Measurements from ENCODE around the gene AUTS2.
"Not testable (repeated sequence)": the region's sequence is repeated elsewhere in the genome, so short reads cannot be mapped to it uniquely, and the experiment has no call there.

Gene AUTS2

DNA sequence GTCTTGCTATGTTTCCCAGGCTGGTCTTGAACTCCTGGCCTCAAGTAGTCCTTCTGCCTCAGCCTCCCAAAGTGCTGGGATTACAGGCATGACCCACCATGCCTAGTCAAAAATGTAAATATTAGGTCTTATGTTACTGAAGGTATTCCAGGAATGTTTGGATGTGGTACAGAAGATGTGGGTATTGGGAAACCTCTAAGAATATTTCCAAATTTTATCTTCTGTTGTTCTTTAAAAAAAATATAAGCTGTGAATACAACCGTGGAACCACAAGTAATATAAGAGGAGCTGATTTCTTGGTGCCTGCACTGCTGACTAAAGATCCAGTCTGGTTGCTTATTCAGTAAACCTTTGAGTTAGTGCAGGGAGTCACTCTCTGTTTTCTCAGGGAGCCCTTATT lies 178.3 kb downstream of the AUTS2 start:
- Histone ChIP-seq H3K9ac (ENCODE audit: low read length) (no peak overlapping the region), H3K9me3 (ENCODE audit: control insufficient read depth, insufficient read depth, low read depth, low read length) (no peaks in the 10 kb centered on the region), H3K27ac (ENCODE audit: low read depth, low read length) (no peak overlapping the region), H3K4me3 (ENCODE audit: low read depth, low read length) (no peak overlapping the region), H3K36me3 (ENCODE audit: control insufficient read depth, insufficient read depth, low read length) (no peaks in the 10 kb centered on the region), H3K4me1 (ENCODE audit: control insufficient read depth, insufficient read depth, low read length) (peaks cover 26% of the 10 kb centered on the region), H3K27me3 (ENCODE audit: control insufficient read depth, insufficient read depth, low read length) (no peaks in the 10 kb centered on the region)

DNA sequence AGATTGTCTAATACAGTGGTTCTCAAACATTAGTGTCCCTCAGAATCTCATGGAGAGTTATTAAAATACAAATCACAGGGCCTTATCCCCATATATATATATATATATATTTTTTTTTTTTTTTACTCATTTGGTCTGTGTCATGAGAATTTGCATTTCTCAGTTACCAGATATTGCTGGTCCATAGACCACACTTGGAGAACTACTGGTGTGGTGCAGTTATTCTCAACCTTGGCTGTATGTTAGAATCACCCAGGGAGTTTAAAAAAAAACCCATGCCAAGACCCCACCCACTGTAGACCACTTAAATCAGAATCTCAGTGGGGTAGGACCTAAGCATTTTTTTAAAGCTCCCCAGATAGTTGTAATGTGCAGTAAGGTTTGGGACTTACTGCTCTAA lies 179.9 kb downstream of the AUTS2 start:
- H3K27ac ChIP-seq (ENCODE audit: low read depth, low read length), result no peak overlapping the region
- H3K4me3 ChIP-seq (ENCODE audit: low read depth, low read length), result no peak overlapping the region
- H3K9me3 ChIP-seq (ENCODE audit: control insufficient read depth, insufficient read depth, low read depth, low read length), result no peaks in the 10 kb centered on the region
- no peaks in the 10 kb centered on the region for H3K27me3 ChIP-seq (ENCODE audit: control insufficient read depth, insufficient read depth, low read length)
- H3K36me3 ChIP-seq (ENCODE audit: control insufficient read depth, insufficient read depth, low read length), result no peaks in the 10 kb centered on the region
- H3K9ac ChIP-seq (ENCODE audit: low read length), result no peak overlapping the region
- peaks cover 25% of the 10 kb centered on the region for H3K4me1 ChIP-seq (ENCODE audit: control insufficient read depth, insufficient read depth, low read length)

- Histone ChIP-seq H3K27ac (ENCODE audit: low read depth, low read length) (no peak overlapping the region), H3K4me1 (ENCODE audit: control insufficient read depth, insufficient read depth, low read length) (peaks cover 20% of the 10 kb centered on the region), H3K27me3 (ENCODE audit: control insufficient read depth, insufficient read depth, low read length) (no peaks in the 10 kb centered on the region), H3K9ac (ENCODE audit: low read length) (no peak overlapping the region), H3K4me3 (ENCODE audit: low read depth, low read length) (no peak overlapping the region), H3K9me3 (ENCODE audit: control insufficient read depth, insufficient read depth, low read depth, low read length) (no peaks in the 10 kb centered on the region; the same call in 1 of the 2 replicates), H3K36me3 (ENCODE audit: control insufficient read depth, insufficient read depth, low read length) (no peaks in the 10 kb centered on the region)
Observed at GRCh38 chr7:69780379-69780778, 182.1 kb downstream of the AUTS2 start.

DNA sequence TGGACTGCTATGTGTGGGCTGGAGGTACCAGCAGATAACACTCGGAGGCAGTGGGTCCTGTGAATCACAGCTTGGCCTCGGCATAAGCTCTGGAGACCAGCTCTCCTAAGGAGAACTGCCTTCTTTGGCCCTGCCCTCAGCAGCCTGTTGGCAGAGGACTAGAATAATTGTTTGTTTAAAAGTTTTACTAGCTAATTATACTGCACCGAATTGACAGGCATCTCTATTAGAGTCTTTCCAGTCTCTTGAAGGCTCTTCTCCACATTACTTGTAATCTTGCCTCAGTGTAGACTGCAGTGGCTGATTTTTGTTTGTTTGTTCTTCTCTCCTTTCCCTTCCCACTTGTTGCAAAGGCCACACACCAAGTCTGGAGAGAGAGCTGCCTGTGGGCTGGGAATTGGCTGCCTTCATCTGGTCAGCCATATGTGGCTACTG lies 183.2 kb downstream of the AUTS2 start:
- Histone ChIP-seq H3K36me3 (ENCODE audit: control insufficient read depth, insufficient read depth, low read length) (no peaks in the 10 kb centered on the region), H3K27me3 (ENCODE audit: control insufficient read depth, insufficient read depth, low read length) (no peaks in the 10 kb centered on the region), H3K4me1 (ENCODE audit: control insufficient read depth, insufficient read depth, low read length) (peaks cover 20% of the 10 kb centered on the region), H3K9ac (ENCODE audit: low read length) (no peak overlapping the region), H3K27ac (ENCODE audit: low read depth, low read length) (no peak overlapping the region), H3K9me3 (ENCODE audit: control insufficient read depth, insufficient read depth, low read depth, low read length) (peaks cover 3% of the 10 kb centered on the region; the same call in 1 of the 2 replicates), H3K4me3 (ENCODE audit: low read depth, low read length) (no peak overlapping the region)

DNA sequence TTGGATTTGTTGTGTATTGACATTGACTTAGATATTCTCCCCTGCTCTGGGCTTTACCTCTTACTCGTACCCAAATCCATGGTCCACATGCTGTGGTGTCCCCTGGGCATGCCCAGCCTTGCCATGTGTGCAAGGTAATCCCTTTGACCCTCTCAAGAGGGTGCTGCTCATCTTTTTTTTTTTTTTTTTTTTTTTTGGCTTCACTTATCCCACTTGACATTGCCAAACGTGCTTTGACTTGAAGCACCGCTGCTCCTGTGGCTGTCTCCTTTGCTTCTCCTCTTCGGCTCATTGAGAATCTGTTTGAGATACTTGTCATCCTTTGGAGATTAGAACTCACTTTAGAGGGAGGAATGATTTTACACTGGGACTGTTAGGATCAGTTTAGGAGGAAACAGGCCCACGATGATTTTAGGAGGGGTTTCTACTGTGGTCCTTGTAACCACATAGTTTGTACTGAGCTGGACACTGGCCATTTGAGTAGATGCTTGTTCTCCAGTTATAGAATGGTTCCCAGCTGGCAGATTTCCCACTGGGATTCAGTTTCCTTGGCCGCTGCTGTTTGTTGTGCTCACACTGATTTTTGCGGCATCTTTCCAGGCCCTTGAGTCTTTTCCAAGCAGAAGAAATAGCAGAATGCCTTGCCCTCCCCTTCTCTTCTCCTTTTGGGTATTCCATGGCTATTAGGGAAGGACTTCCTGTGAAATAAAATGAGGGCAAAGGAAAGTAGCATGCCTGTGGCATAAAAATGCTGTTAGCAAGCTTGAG lies 184.8 kb downstream of the AUTS2 start:
- Histone ChIP-seq H3K9me3 (ENCODE audit: control insufficient read depth, insufficient read depth, low read depth, low read length) (peaks cover 3% of the 10 kb centered on the region; the same call in 1 of the 2 replicates), H3K27me3 (ENCODE audit: control insufficient read depth, insufficient read depth, low read length) (no peaks in the 10 kb centered on the region), H3K4me3 (ENCODE audit: low read depth, low read length) (no peak overlapping the region), H3K36me3 (ENCODE audit: control insufficient read depth, insufficient read depth, low read length) (no peaks in the 10 kb centered on the region), H3K9ac (ENCODE audit: low read length) (no peak overlapping the region), H3K27ac (ENCODE audit: low read depth, low read length) (no peak overlapping the region), H3K4me1 (ENCODE audit: control insufficient read depth, insufficient read depth, low read length) (peaks cover 24% of the 10 kb centered on the region)

DNA sequence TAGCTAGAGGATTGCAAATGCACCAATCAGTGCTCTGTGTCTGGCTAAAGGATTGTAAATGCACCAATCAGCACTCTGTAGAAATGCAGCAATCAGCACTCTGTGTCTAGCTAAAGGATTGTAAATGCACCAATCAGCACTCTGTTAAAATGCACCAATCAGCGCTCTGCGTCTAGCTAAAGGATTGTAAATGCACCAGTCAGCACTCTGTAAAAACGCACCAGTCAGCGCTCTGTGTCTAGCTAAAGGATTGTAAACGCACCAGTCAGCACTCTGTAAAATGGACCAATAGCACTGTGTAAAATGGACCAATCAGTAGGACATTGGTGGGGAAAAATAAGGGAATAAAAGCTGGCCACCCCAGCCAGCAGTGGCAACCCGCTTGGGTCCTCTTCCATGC lies 187.9 kb downstream of the AUTS2 start:
- H3K27ac ChIP-seq (ENCODE audit: low read depth, low read length); H3K4me3 ChIP-seq (ENCODE audit: low read depth, low read length); H3K27me3 ChIP-seq (ENCODE audit: control insufficient read depth, insufficient read depth, low read length); H3K9ac ChIP-seq (ENCODE audit: low read length); H3K9me3 ChIP-seq (ENCODE audit: control insufficient read depth, insufficient read depth, low read depth, low read length); H3K36me3 ChIP-seq (ENCODE audit: control insufficient read depth, insufficient read depth, low read length): not testable (repeated sequence)
- H3K4me1 ChIP-seq (ENCODE audit: control insufficient read depth, insufficient read depth, low read length), result peaks cover 15% of the 10 kb centered on the region

DNA sequence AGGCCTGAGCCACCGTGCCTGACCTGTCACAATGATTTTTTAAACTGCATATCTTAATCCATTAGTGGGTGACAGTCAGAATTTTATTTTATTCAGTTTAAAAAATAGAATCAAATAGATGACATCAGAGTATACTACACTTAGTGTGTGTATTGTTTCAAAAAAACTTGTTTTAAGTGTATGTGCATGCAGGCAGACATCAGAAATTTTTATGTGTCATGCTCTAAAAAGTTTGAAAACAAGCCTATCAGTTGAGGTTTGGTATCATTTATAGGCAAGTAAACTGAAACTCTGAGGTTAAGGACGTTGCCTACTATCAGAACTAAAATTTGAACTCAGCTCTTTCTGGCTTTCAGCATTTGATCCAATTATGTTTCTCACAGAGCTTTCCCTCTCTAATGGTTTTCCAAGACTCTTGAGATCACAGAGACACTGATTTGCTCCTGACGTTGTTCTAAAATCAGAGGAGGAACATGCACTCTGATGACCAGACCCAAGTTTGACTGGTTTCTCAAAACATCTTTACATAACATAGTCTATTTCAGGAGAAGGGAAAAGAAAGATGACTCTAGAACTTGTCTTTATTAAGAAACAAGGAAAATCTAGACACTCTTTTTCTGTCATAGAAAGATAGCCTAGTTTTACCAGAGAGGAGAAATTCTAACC lies 188.6 kb downstream of the AUTS2 start:
- Histone ChIP-seq H3K27ac (ENCODE audit: low read depth, low read length) (no peak overlapping the region), H3K9me3 (ENCODE audit: control insufficient read depth, insufficient read depth, low read depth, low read length) (peaks cover 3% of the 10 kb centered on the region; the same call in 1 of the 2 replicates), H3K4me1 (ENCODE audit: control insufficient read depth, insufficient read depth, low read length) (peaks cover 8% of the 10 kb centered on the region; the same call in 1 of the 2 replicates), H3K36me3 (ENCODE audit: control insufficient read depth, insufficient read depth, low read length) (no peaks in the 10 kb centered on the region), H3K27me3 (ENCODE audit: control insufficient read depth, insufficient read depth, low read length) (no peaks in the 10 kb centered on the region), H3K9ac (ENCODE audit: low read length) (no peak overlapping the region), H3K4me3 (ENCODE audit: low read depth, low read length) (no peak overlapping the region)

GRCh38 chr7:69787736-69788431 lies 189.6 kb downstream of the AUTS2 start:
- H3K4me3 ChIP-seq (ENCODE audit: low read depth, low read length), result no peak overlapping the region
- no peak overlapping the region for H3K27ac ChIP-seq (ENCODE audit: low read depth, low read length)
- H3K36me3 ChIP-seq (ENCODE audit: control insufficient read depth, insufficient read depth, low read length), result no peaks in the 10 kb centered on the region
- H3K4me1 ChIP-seq (ENCODE audit: control insufficient read depth, insufficient read depth, low read length), result peaks cover 8% of the 10 kb centered on the region; the same call in 1 of the 2 replicates
- no peaks in the 10 kb centered on the region for H3K27me3 ChIP-seq (ENCODE audit: control insufficient read depth, insufficient read depth, low read length)
- no peak overlapping the region for H3K9ac ChIP-seq (ENCODE audit: low read length)
- peaks cover 3% of the 10 kb centered on the region; the same call in 1 of the 2 replicates for H3K9me3 ChIP-seq (ENCODE audit: control insufficient read depth, insufficient read depth, low read depth, low read length)

GRCh38 chr7:69789563-69789962 lies 191.3 kb downstream of the AUTS2 start:
- H3K9me3 ChIP-seq (ENCODE audit: control insufficient read depth, insufficient read depth, low read depth, low read length), result peaks cover 3% of the 10 kb centered on the region; the same call in 1 of the 2 replicates
- H3K4me3 ChIP-seq (ENCODE audit: low read depth, low read length), result no peak overlapping the region
- no peaks in the 10 kb centered on the region for H3K27me3 ChIP-seq (ENCODE audit: control insufficient read depth, insufficient read depth, low read length)
- no peak overlapping the region for H3K27ac ChIP-seq (ENCODE audit: low read depth, low read length)
- no peak overlapping the region for H3K9ac ChIP-seq (ENCODE audit: low read length)
- H3K36me3 ChIP-seq (ENCODE audit: control insufficient read depth, insufficient read depth, low read length), result no peaks in the 10 kb centered on the region
- H3K4me1 ChIP-seq (ENCODE audit: control insufficient read depth, insufficient read depth, low read length), result peaks cover 8% of the 10 kb centered on the region

GRCh38 chr7:69790977-69791724 lies 192.9 kb downstream of the AUTS2 start:
- Histone ChIP-seq H3K27ac (ENCODE audit: low read depth, low read length) (no peak overlapping the region), H3K4me1 (ENCODE audit: control insufficient read depth, insufficient read depth, low read length) (peaks cover 8% of the 10 kb centered on the region)

More at GRCh38 chr7:69790977-69791724, 192.9 kb downstream of the AUTS2 start:
- Histone ChIP-seq H3K4me3 (ENCODE audit: low read depth, low read length) (no peak overlapping the region), H3K36me3 (ENCODE audit: control insufficient read depth, insufficient read depth, low read length) (no peaks in the 10 kb centered on the region), H3K27me3 (ENCODE audit: control insufficient read depth, insufficient read depth, low read length) (no peaks in the 10 kb centered on the region), H3K9ac (ENCODE audit: low read length) (no peak overlapping the region), H3K9me3 (ENCODE audit: control insufficient read depth, insufficient read depth, low read depth, low read length) (peaks cover under 1% of the 10 kb centered on the region; the same call in 1 of the 2 replicates)
